T47D (cell line): ENCODE data around the gene LARGE1.

ENCODE experiments used
- DNase-seq, 2 experiments: peaks; one replicate each; pipeline versions ENCODE4 v3.0.0 to v3.0.0-alpha.2; 2011 to 2012; ENCODE audit warnings: low read depth in 1 of 2, low spot score in 1 of 2
- JUND ChIP-seq: IDR thresholded peaks from 2 replicates; pipeline ENCODE4 v1.6.1; 2012; ENCODE audit warnings: low read depth
- in situ Hi-C: cut with HindIII; loops from 2 replicates; pipeline ENCODE4 v1.10.0; 2016; ENCODE audit warnings: low sequenced_read_pairs, low pct_unique_long_range_greater_than_20kb

LARGE1 gene

GRCh38 chr22:33835265-33835664, 85.0 kb downstream of the LARGE1 start:
- no peak for TF ChIP-seq JUND
- in situ Hi-C loops, result no loop called here
- no peak for DNase-seq

GRCh38 chr22:33832558-33833151, 87.6 kb downstream of the LARGE1 start:
- TF ChIP-seq JUND, result no peak
- no peak for DNase-seq
- in situ Hi-C loops, result no loop called here

DNA sequence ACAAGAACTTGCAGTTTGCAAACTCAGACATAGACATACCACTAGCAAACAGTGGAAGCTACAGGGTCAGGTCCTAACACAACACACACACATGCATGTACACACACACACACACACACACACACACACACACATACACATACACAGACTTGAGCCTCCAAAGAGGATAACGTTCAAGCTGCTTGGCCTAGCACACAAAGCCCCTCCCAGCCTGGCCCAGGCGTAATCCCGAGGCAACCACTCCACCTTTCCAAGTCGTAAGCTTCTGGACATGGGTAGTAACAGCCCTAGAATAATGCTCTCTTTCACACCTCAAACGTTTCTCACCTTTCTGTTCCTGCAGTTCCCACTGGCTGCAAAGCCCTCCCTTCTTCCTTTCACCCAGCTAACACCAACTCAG, 88.6 kb downstream of the LARGE1 start:
- in situ Hi-C loops, result no loop called here
- TF ChIP-seq JUND, result no peak

GRCh38 chr22:33831207-33831606, 89.1 kb downstream of the LARGE1 start:
- no peak for TF ChIP-seq JUND
- no peak for DNase-seq
- in situ Hi-C loops, result no loop called here

More for the DNA sequence above, 88.6 kb downstream of the LARGE1 start:
- DNase-seq, result no peak

DNA sequence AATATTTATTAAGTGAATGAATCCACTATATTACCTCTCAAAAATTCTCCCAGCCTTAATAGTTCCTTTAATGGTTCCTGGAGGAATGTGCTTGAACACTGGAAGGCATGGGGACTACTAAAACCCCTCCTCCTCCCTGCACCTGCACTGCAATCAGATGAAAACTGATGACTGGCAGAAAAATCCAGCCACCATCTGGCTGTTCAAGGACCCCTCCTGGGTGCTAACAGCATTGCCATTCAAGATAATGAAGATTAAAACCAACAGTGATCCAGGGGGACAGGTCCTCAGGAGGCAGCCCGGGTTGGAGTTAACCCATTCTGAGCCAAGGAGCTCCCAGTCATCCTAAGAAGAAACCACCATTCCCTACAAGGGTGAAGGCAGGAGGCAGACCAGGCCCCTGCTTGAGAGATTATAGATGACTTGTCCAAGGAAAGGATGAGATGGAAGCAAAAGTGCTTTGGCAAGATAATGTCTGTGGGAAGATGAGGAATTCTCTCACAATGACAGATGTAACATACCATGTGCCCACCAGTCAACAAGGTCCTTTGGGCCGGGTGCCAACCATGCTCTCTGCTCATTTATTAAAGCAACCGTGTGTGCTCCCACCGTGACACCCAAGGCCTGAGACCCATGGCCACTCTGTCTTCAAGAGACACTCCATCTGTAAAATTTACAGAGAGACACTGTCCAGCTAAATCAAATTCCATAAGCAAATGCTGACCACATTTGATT, 90.6 kb downstream of the LARGE1 start:
- no peak for TF ChIP-seq JUND
- in situ Hi-C loops, result no loop called here
- no peak for DNase-seq

- in situ Hi-C loops, result no loop called here
- TF ChIP-seq JUND, result no peak
- no peak for DNase-seq
Measured at GRCh38 chr22:33828302-33828701, 92.0 kb downstream of the LARGE1 start.

DNA sequence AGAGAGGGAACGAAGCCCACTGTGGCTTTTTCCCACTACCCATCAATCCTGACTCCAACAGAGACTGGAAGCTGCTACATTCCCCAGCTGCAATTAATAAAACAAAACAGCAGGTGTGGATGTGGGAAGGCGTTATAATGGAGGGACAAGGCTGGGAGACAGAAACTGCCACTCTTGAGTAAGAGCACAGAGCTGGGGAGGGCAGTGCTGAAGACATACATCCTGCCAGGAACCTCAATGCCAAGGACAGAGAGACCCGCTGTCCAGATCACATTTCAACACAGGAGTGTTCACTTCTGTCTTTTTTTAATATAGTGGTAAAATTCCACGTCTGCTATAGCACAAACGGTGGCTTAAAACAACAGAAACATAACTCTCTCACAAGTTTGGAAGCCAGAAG, 94.5 kb downstream of the LARGE1 start:
- no peak for TF ChIP-seq JUND
- DNase-seq, result no peak
- in situ Hi-C loops, result no loop called here

DNA sequence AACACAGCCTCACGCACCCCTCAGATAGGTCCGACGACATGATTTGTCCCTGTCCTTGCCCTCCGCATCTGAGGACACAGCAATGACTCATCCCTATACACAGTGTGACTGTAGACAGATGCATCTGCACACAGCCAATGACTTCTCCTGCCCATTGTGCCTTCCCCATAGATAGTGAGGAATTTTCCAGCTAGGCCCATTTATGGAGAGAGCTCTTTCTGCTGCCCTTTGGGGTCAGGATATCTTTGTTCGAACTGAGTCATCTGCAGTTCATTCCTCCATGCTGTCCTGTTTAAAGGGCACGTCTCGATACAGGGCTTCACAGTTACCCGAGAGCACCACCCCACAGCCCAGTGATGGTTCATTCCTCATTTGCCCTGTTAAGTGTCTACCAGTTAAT, 96.7 kb downstream of the LARGE1 start:
- no peak for DNase-seq
- in situ Hi-C loops, result no loop called here
- no peak for TF ChIP-seq JUND

GRCh38 chr22:33821290-33821689, 99.0 kb downstream of the LARGE1 start:
- no peak for DNase-seq
- in situ Hi-C loops, result no loop called here
- TF ChIP-seq JUND, result no peak

DNA sequence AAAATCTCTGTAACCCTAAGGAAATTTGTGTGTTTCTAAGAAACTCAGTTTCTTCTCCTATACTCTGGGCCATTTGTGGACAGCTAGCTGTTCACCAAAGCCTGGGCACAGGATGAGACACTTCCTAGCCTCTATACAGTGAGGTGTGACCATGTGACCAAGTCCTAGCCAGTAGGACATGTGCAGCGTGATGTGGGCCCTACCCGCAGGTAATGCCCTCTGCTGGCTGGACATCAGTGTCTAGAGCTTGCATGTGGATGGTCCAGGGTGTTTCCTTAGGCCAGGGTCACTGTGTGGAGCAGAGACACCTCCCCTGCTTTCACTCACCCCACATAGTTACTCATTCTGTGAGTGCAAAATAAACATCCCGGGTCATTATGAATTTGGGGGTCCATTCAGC, 100.5 kb downstream of the LARGE1 start:
- TF ChIP-seq JUND, result no peak
- DNase-seq, result no peak
- in situ Hi-C loops, result no loop called here

DNA sequence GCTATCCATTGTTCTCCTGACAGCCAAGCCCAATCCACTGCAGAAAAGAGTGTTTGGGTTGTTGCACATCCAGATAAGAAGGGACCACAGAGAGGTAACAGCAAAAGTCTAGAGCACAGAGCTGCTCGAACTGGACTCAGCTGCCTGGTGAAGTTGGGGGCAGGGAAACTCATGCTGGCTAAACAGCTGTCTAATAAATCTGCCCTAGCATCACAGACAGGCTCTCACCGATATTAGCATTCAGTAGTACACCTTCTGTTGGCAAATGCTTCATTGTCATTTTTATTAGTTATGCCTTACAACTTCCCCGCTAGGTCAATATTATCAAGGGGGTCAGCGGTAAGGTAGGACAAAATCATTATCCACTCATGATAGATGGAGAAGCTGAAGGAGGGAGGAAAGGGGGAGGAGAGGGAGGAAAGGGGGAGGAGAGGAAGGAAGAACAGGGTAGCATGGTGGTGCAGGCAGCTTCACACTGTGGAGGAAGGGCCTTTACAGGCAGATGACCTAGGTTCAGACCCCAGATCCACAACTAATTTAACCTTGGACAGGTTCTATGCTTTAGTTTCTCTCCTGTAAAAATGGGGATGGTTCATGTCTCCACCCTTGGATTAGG, 102.7 kb downstream of the LARGE1 start:
- in situ Hi-C loops, result no loop called here
- TF ChIP-seq JUND, result no peak
- no peak for DNase-seq

- TF ChIP-seq JUND, result no peak
- in situ Hi-C loops, result no loop called here
- DNase-seq, result no peak
Measured at GRCh38 chr22:33812360-33812977, 107.8 kb downstream of the LARGE1 start.

DNA sequence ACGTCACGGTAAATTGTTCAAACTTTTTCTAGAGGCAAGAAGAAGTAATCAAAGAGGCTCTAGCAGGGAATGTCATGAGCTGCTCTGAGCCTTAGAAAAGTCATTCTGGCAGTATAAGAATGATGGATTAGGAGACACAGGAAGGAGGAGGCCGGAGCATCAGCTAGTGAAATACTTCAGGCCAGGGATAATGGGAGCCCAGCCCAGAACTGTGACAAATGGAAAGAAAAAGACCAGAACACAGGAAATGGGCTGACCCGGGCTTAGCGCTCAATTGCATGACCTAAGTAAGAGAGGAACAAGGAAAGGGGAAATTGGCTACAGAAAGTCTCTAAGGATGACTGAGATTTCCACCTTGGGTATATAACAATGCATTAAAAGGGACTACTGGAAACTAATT, 108.6 kb downstream of the LARGE1 start:
- TF ChIP-seq JUND, result no peak
- in situ Hi-C loops, result no loop called here
- no peak for DNase-seq
